HG02981 (cell line): Measurements from ENCODE around the gene ZBED1.
"Not testable (repeated sequence)": the region's sequence is repeated elsewhere in the genome, so short reads cannot be mapped to it uniquely, and the experiment has no call there.

ENCODE experiments used
- ATAC-seq: cut with Tn5 transposase; IDR thresholded peaks from one replicate; pipeline ENCODE4 v1.9.1; 2021; ENCODE audit warnings: mild to moderate bottlenecking, moderate library complexity; ENCODE audit not compliant: unreplicated experiment

Gene ZBED1

DNA sequence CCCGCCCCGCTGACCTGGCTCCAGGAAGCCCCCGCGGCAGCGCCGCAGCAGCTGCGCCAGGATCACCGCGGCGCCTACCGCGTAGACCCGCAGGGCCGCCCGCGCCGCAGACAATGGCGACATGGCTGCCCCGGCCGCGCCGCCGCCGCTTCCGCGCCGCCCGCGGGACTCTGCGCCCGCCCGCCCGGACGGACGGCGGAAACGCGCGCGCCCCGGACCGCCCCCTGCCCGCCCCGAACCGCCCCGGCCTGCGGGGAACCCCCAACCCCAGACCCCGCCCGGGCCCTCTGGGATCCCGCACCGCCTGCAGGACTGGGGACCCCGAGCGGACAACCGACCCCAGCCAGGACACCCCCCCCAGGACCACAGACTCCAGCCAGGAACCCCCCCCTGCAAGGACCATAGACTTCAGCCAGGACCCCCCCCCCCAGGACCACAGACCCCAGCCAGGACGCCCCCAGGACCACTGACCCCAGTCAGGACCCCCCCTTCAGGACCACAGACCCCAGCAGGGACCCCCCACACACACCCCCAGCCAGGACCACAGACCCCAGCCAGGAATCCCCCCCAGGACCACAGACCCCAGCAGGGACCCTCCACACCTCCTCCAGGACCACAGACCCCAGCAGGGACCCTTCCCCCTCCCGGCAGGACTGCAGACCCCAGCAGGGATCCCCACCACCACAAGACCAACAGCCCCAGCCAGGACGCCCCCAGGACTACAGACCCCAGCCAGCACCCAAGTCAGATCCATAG lies at the start of gene ZBED1, which contains the start of gene DHRSX:
ZBED1 (minus strand) TSS at position 174 of the 756 bp plus-strand sequence. CDS start 10,257 bp downstream, outside the sequence.
DHRSX (minus strand) TSS at position 174 of the 756 bp plus-strand sequence; CDS start at position 123, 51 bp downstream.
- peak; percentile 57 for ATAC-seq

DNA sequence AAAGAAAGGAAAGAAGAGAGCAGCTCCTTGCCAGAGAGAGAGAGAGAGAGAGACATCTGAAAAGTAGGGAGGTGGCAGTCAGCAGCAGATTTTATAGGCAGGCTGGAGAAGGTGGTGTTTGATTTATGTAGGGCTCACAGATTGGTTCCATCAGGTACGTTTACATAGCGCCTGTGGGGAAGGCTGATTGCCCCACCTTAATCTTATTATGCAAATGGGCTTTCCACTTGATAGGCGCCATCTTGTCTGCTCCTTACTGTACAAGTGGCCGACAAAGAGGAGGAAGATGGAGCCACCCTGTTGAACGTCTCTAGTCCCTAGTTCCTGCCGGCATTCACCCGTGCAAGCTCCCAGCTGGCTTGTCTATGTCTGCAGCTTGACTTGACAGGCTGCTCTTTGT lies 49.1 kb upstream of the ZBED1 start:
- no peak for ATAC-seq

DNA sequence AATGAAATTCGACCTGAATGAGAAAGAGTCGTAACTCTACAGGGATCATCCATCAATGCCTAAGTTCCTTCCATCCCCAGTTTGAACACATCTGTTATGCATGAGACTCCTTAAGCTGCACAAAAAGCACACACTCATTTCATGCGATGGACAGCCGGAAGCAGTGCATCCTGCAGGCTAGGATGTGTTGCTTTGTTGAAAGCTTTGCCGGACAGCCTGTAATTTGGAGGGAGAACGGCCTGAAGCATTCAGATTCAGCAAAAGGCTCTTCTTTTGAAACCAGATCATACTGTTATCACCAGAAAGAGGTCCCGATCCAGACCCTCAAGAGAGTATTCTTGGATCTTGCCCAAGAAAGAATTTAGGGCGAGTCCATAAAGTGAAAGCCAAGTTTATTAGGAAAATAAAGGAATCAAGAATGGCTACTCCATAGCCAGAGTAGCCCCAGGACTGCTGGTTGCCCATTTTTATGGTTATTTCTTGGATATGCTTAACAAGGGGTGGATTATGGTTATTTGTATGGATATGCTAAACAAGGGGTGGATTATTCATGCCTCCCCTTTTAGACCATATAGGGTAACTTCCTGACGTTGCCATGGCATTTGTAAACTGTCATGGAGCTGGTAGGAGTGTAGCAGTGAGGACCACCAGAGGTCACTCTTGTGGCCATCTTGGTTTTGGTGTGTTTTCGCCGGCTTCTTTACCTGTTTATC lies 48.1 kb upstream of the ZBED1 start:
- no peak for ATAC-seq

DNA sequence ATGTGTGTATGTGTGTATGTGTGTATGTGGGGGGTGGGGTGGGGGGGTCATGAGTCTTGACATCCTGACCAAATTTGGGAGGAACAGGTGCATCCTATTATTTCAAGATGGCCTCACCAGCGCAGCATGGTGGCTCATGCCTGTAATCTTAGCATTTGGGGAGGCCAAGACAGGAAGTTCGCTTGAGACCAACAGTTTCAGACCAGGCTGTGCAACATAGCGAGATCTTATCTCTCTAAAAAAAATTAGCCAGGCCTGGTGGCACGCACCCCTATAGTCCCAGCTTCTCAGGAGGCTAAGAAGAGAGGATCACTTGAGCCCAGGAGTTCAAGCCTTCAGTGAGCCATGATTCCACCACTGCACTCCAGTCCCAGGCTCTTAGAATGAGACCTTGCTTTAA lies 47.0 kb upstream of the ZBED1 start:
- no peak for ATAC-seq

DNA sequence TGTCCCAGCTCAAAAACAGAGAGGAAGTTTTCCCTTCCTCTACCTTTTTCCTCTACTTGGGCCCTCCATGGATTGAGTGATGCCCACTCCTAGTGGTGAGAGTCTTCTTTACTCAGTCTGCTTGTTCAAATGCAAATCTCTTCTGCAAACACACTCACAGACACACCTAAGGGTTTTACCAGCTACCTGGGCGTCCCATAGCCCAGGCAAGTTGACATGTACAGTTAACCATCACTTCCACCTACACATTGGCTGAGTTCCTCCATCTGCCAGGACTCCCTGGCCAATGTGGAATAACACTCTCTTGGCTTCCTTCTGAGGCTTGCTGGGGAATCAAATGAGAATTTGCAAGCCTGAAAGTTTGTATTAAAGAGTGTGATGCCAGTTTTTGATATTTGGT lies 45.7 kb upstream of the ZBED1 start:
- ATAC-seq = no peak

DNA sequence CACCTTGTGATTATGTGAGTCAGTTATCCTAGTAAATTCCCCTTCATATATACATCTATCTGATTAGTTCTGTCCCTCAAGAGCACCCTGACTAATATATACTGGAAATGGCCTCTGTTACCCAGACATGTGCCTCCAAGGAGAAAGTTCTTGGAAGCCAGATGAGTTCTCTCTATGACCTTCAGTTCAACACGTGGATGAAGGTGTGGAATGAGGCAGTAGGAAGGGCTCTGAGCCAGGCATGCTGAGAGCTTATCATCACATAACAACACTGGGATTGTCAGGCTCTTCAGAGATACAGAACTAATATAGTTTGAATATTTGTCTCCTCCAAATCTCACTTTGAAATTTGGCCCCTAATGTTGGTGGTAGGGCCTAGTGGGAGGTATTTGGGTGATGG lies 44.4 kb upstream of the ZBED1 start:
- no peak for ATAC-seq

DNA sequence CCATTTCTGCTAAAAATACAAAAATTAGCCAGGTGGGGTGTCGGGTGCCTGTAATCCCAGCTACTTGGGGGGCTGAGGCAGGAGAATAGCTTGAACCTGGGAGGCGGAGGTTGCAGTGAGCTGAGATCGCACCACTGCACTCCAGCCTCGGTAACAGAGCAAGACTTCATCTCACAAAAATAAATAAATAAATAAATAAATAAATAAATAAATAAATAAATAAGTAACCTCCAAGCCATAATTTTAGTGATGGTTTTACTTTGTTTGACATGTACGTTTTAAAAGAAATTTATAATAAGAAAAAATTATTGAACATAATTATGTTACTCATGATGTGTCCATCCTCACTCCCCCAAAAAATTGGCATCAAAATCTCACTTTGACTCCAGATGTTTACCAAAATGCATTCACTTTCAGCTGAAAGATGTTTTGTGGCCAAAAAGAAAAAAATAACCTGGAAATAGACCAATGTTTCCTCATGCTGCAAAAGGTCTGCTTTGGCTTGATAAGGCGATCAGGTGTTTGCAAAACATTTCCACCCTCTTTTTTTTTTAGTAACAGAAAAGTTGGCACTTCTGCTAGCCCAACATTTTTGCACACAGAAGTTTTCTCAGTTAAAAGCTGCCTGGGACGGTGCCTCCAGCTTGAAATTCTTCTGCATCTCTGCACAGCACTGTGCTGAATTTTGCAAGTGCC lies 42.2 kb upstream of the ZBED1 start:
- no peak for ATAC-seq

DNA sequence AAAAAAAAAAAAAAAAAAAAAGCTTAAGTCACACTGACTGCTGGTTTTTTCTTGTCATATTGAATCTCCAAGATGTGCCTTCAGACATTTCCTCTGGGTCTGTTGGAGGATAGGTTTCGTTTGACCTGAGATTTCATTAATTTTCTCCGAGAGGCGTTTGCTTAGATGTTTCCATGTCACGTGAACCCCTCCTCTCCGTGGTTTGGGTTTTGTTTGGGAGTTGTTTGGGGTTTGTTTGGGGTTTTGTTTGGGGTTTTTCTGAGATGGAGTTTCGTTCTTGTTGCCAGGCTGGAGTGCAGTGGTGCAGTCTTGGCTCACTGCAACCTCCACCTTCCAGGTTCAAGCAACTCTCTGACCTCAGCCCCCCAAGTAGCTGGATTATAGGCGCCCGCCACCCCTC lies 40.8 kb upstream of the ZBED1 start:
- ATAC-seq = no peak

DNA sequence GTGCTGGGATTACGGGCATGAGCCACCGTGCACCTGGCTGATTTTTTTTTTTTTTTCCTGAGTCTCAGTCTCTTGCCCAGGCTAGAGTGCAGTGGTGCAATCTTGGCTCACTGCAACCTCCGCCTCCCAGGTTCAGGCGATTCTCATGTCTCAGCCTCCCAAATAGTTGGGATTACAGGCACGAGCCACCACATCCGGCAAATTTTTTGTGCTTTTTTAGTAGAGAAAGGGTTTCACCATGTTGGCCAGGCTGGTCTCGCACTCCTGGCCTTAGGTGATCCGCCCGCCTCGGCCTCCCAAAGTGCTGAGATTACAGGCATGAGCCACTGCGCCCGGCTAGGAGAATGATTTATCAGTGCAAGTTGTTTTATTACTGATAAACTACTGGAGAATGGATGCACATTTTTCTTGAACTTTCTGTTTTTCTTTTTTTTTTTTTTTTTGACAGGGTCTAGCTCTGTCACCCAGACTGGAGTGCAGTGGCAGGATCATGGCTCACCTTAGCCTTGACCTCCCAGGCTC lies 39.7 kb upstream of the ZBED1 start:
- no peak for ATAC-seq

DNA sequence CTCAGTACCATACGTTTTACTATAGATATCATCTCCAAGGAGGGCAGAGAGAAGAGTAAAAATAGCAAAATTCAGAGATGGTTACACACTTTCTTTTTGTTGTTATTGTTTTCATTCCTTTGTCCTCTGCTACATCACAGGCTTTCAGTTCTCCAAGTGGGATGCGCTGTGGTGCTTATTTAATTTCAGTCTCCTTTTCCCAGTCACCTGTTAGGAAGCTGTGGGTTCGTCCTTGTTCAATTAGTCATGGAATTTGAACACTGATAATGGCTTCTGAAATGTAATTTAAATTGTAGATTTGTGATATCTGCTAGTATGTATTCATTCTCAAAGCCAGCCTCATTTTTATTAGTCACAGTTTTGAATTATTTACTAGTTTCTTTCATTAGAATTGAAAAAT lies 38.8 kb upstream of the ZBED1 start:
- no peak for ATAC-seq

DNA sequence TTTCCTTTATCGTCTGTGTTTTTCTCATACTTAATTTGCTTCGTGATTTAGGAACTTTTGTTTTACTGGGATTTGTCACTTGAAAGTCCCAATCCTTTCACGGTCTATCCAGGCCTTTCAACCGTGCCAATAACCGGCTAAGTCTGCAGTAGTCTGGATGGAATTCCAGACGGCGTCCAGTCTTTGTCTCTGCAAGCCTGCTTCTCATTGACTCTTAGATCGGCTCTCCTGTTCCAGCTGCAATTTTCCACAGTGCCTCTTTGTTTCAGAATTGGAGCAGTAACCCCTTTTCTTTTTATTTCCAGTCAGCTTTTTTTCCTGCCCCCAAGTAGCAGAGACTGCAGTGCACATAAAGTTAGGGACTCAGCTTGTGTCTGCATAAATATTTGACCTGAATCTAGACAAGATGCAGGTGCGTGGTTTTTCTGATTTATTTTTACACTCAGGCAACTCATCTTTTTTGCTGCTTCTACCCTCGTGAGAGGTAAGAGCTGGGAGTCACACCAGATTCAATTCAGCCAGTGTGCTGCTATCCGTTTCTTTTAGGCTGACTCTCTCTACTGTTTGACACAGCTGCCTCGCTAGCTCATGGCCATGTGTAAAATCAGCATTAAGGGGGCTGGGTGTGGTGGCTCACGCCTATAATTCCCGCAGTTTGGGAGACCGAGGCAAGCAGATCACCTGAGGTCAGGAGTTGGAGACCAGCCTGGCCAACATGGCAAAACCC lies 37.4 kb upstream of the ZBED1 start:
- no peak for ATAC-seq

DNA sequence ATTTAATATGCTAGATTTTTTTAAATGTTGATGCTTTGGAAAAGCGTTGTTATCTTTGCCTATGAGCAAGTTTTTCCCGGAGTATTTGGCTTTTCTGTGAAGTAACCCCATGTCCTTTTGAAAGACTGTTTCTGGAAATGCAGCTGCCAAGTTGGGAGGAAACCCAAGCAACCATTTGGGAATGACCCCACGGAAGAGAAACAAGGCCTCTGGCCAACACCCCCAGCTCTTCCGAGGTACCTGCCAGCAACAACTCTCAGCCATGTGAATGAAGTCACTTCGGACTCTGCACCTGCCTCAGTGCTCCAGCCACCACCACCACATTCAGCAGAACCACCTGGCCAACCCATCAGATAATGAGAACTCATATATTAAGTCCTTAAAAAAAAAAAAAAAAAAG lies 36.2 kb upstream of the ZBED1 start:
- ATAC-seq = no peak

DNA sequence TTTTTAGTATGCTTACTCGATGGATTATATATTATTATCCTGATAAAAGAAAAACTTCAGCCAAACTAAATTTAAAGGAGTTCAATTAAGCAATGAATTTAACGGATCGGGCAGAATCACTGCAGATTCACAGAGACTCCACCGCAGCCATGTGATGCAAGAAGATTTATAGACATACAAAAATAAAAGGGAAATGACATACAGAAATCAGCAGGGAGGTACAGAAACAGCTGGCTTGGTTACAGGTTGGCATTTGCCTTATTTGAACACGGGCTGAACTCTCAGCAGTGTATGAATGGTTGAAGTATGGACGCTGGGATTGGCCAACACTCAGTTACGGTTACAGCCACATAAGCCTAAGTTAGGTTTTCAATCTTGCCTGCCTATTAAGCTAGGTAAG lies 35.4 kb upstream of the ZBED1 start:
- no peak for ATAC-seq

DNA sequence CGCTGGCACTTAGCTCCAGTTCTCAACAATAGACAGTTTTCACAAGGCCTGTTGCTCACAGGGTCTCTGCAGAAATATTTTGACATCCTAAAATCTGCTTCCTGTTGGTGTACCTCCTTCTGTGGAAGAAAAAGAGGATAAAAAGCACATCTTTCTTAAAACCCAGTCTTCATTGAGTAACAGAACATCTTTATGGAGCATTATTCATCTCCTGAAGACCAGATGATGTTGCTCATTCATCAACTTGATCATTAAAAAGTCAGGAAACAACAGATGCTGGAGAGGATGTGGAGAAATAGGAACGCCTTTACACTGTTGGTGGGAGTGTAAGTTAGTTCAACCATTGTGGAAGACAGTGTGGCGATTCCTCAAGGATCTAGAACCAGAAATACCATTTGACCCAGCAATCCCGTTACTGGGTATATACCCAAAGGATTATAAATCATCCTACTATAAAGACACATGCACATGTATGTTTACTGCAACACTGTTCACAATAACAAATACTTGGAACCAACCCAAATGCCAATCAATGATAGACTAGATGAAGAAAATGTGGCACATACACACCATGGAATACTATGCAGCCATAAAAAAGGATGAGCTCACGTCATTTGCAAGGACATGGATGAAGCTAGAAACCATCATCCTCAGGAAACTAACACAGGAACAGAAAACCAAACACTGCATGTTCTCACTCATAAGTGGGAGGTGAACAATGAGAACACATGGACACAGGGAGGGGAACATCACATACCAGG lies 33.7 kb upstream of the ZBED1 start:
- not testable (repeated sequence) for ATAC-seq

DNA sequence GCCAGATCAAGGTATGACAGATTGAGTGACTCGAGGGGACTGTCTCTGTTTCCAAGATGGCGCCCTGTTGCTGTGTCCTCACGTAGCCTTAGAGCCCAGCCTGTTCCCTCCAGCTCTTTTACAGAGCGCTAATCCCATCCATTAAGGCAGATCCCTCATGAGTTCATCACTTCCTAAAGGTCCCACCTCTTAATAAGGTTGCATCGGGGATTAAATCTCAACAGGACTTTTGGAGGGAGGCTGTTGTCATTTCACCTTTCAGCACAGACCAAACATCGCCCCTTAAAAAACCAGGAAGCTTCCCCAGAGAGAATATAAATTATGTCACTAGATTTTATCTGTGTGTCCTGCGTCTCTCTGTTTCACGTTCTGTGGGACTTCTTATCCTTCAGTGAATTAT lies 32.6 kb upstream of the ZBED1 start:
- ATAC-seq = no peak

DNA sequence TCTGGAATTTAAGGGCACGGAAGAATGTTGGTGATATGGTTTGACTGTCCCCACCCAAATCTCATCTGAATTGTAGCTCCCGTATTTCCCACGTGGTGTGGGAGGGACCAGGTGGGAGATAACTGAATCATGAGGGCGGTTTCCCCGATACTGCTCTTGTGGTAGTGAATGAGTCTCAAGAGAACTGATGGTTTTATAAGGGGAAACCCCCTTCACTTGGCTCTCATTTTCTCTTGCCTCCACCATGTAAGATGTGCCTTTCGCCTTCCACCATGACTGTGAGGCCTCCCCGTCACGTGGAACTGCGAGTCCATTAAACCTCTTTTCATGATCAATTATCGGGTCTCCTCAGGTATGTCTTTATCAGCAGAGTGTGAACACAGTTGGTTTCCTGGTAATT lies 25.6 kb upstream of the ZBED1 start:
- no peak for ATAC-seq

DNA sequence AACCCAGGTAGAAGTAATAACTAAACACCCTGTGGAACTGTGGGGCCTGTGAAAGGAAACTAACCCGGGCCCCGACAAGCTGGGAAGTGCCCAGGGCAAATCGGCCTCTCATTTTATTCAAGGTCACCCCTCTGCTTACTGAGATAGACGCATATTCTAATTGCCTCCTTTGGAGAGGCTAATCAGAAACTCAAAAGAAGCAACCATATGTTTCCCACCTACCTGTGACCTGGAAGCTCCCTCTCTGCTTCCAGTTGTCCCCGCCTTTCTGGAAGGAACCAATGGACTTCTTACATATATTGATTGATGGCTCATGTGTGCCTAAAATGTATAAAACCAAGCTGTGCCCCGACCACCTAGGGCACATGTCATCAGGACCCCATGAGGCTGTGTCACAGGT lies 23.1 kb upstream of the ZBED1 start:
- no peak for ATAC-seq

DNA sequence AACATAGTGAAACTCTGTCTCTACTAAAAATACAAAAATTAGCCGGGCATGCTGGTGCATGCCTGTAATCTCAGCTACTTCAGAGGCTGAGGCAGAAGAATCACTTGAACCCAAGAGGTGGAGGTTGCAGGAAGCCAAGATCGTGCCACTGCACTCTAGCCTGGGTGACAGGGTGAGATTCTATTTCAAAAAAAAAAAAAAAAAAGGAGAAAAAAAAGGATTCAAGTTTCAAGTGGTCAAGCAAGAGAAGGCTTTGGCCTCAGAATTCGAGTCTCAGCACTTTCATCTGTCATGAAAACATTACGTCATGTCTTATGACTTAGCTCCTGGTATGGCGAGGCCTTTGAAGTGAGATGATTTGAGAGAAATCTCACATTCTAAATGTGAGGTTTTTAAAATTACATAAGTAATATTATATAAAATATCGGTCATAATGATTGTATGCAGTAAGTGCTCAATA lies 21.2 kb upstream of the ZBED1 start:
- peak; percentile 10 for ATAC-seq

DNA sequence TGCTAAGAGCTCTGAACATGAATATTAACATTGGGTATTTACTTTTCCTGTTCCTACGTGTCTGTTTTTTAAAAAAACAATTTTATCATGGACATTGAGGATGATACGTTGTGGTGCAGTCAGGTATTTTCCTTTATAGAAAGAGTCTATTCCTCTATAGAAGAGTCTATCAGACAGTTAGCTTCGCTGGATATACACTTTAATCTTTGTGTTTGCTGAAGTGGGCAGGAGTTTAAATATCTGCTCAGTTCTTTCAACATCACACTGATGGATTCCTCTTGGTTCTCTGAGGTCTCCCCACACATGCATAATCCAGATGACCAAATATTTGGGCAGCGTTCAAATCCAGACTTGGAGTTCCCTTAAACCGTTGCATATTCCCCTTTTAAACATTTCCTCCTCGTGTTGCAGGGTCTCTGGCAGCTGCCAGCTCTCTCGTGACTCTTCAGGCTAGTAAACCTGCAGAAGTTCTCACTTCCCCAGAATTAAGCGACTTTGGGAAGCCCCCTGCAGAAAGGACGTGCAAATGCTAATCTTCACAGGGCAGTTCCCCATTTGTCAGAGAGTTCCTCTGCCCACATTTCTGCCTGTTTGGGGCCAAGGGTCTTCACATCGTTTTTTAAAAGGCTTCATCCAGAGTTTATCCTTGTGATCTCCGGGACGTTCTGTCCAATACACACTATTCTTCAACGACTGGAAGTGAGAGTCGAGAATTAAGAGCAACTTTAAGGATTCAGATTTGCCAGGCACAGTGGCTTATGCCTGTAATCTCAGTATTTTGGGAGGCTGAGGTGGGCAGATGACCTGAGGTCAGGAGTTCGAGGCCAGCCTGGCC lies 20.5 kb upstream of the ZBED1 start:
- ATAC-seq = peak; percentile 76
